KBM-7 (cell line): ENCODE data around the gene RPL27A.

Experiments
- DNase-seq: peaks from one replicate; pipeline ENCODE4 v3.0.0-alpha.2; 2015
- in situ Hi-C: fragments of 300-500 bp; cut with MboI; formaldehyde crosslinking; loops from 2 replicates; pipeline ENCODE4 v1.14.3; 2020; ENCODE audit warnings: low sequenced_read_pairs, low pct_unique_long_range_greater_than_20kb, mixed read lengths

The RPL27A gene

DNA sequence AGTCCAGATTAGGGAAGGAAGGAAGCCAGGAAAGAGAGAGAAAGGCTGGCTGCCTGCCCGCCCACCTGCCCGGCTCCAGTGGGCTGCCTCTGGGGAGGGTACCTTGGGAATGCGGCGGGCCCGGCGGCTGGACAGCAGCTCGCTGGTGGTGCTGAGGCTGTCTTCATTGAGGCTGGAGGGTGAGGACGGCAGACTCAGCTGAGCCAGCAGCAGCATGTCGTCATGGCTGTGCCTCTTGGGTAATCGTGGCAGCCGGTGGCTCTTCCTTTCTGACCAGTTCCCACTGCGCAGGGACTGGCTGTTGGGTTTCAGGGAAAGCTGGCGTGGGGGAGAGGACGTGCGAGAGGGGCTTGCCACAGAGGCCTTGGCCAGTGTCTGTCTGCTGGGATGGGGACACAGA is 32.9 kb downstream of the RPL27A start:
- in situ Hi-C loops: no loop called here

DNA sequence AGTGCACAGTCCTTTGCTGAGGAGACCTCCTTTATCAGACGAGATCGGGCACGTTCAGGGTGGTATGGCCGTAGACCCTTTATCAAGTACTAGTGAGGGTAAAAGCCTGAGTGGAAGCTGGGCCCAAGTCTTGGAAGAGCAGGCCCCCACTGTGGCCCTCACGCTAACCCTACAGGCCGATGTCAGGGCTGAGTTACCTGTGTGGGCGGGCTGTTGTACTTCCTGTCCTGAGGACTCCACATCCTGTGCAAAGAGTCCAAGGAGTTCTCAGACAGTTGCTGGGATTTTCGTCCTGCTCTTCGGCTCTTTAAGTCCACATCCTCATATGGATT is 34.9 kb downstream of the RPL27A start:
- in situ Hi-C loops: no loop called here
- DNase-seq: no peak

More for the DNA sequence above, 32.9 kb downstream of the RPL27A start:
- no peak for DNase-seq

DNA sequence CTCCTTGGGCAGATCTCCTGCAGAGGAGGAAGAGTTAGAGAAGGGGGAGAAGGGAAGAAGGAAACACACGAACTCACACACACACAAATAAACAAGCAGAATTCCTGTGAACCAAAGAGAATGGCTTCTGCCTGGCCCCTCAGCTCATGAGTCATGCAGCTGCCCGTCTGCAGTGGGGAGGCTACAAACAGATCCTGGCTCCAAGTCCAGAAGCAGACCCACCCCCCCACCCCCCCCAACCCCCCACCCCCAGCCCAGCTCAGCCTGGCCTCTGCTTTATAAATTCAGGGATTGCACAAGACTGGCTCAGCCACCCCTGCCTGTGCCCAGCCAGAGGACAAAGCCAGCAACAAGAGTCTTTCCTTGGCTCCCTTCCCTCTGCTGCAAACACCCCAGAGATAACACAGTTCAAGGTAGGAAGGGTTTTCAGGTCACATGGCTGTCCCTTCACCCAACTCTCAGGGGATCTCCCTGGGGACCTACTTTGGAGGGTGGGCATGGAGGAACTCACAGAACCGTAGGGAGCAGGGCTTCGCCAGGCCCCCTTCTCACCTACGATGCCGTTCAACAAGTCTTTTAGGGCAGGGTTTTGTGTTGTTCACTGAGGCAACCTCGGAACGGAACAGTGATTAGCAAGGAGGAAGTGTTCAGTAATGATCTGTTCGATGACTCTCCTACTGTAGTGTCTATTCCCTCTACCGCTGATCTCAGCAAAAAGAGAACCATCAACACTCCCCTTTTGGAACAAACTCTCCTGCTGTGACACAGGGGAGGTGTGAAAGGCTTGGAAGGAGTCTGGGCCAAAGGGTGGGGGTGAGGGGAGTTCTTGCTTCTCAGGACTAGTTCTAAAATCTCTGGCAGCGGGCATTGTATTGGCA is 35.5 kb downstream of the RPL27A start:
- in situ Hi-C loops: no loop called here
- no peak for DNase-seq

DNA sequence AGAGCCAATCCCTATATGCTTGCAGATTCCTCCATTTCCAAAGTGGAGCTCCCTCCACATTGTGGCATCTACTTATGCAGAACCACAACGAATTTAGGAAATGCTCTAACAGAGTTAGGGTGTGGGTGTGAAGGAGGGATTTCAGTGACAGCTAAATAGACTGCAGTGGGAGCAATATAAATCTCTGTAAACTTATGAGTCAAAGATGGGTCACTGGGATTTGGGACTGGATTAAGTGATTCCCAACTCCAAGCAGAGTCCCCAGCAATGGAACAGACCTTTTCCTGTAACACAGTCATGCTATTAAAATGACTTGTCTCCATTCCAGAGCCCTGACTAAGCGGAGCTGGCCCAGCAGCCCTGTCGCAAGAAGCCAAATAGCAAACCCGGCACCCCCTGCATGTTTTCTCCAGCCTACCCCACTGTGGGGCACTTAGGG is 36.6 kb downstream of the RPL27A start:
- in situ Hi-C loops: no loop called here
- no peak for DNase-seq

DNA sequence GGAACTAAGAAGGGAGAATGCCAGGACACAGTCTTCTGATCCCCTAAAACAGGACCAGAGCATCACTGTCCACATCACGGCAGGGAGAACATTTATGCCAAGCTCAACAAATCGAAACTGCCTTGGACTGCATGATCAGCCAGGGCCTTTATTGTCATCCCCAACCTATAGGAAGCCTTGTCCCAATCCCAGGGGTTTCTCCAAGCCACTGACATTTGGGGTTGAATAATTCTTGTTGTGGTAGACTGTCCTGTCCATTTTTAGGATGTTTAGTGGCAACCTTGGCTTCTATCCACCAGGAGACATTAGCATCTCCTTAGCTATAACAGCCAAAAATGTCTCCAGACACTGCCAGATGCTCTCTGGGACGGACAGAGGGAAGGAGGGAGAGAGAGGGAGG is 37.1 kb downstream of the RPL27A start:
- in situ Hi-C loops: no loop called here
- DNase-seq: no peak

DNA sequence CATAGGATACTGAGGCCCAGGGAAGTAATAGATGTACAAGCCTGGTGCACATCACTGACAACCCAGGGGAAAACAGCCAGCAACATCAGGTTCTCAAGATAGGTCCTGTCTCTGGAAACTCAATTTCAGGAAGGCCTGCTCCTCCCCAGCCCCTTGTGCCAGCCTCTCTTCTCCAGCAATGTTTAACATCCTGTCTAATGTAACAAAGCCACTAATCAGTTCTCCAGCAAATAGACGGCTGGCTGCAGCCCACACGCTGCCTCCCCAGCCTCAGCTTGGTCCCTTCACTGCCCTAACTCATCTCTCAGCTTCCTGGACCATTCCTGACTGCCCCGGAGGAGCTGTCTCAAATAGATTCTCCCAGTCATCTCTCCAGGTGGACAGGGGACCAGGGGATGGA is 37.8 kb downstream of the RPL27A start:
- DNase-seq: no peak
- in situ Hi-C loops: no loop called here

DNA sequence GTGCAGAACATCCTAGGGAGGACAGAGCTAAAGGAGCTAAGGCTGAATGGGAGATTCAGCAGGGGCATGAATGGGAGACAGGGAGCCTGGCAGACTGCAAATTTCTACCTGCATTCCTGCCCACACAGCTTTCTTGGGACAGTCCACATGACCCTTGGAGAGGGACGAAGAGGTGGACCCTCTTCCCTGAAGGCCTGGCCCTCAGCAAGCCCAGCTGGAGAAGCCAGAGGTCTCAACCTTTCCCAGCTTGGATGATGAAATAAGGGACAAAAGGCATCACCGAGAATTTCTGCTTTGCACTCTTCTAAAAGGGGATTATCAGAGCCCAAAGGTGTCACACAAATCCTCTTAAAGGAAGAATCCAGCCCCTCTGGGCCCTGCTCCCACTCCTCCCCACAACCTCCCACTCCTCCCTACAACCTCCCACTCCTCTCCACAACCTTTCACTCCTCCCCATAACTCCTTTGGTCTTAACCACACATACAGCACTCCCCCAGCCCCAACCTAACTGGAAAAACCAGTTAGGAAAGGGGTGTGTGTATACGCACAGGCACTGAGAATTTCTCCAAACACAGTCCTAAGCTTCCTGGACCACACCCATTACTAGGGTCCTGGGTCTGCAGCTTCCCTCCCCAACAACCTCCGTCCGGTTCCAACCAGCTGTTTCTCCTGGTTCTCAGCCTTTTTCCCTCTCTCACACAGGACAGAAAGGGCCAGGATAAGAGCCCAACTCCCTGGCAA is 38.4 kb downstream of the RPL27A start:
- no peak for DNase-seq

DNA sequence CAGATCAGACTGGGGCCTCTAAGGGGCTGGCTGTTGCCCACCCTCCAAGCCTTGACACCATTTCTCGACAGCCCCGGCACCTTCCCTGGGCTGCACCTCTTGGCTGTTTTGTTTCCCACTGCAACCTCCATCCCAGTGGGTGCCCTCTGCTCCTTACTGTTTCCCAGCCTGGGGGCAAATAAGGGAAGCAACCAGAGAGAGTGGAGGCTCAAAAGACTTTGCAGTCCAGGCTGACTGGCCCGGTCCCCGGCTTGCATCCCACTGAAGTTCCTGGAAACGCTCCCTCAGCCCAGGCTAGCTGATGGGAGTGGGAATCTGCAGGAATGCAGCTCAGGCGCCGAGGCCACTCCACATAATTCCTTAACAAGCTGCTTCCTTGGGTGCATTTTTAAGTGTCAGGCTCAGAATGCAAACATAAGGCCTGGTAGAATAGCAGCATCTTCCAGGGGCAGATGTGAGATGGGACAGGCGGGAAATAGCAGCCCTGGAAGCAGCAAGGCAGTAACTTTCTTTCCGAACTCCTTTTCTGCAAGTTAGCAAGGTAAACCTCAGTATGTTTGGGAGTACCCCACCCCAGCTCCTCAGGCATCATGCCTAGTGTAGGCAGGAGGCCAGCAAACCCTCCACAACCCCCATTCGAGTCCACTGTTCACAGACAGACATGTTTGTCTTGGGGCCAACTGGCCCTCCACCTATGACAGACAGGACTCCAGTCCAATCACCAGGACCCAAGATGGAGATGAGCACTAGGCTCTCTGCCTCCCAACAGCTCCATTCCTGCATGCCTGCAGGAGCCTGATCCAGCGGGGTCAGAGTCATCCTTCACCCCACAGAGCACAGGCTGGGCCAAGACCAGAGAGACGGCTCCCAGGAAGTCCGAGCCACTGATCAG is 39.3 kb downstream of the RPL27A start:
- in situ Hi-C loops: no loop called here

More for the DNA sequence above, 38.4 kb downstream of the RPL27A start:
- in situ Hi-C loops: no loop called here

DNA sequence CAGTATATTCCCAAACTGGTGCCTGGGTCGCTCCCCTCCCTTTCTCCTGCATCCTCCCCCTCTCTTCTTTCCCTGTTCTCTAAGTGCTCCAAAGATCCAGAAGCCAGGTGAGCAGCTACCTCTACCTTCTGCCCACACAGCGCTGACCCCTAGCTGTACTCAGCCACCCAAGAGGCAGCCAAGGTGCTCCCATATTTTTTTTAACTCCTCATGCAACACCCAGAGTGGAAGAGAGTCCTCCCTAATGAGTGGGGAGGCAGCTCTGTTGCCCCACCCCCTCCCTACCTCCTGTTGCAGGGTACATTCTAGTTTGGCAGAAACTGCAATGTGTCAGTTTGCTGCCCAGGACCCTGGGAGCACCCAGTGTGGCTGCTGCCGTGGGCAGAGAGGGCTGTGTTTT is 40.2 kb downstream of the RPL27A start:
- in situ Hi-C loops: no loop called here
- DNase-seq: no peak

More for the DNA sequence above, 39.3 kb downstream of the RPL27A start:
- DNase-seq: no peak

DNA sequence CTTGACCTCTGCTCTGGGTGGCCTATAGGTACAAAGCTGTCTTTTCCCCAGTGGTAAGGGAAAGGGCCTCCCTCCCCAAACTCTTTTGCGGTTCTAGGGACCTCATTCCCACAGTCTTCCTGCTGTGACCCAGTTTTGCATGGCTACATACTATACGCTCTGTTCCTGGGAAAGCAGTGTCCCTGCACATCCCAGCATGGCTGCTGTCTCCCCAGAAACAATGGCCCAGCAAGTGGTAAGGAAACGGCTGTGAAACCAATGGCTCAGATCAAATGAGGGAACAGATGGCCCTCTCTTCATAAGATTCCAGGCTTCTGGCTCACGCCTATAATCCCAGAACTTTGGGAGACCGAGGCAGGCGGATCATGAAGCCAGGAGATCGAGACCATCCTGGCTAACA is 41.1 kb downstream of the RPL27A start:
- in situ Hi-C loops: no loop called here
- no peak for DNase-seq

DNA sequence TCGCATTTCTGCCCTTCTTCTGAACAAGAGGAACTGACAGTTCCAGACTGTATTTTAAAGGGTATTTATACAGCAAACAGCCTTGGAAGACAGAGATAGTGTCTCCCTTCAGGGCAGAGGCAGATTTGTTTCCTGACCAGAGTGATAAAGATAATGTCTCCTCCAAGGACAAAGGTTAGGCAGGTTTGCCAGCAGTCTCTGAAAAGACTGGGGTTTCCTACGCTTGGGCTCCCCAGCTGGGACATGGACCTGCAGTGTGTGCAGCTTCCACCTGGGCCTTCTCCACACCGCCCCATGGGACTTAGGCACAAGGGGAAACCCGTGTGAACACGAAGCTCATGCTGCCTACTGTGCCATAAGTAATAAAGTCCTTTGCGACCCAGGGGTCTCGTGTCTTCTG is 42.1 kb downstream of the RPL27A start:
- in situ Hi-C loops: no loop called here
- DNase-seq: no peak

DNA sequence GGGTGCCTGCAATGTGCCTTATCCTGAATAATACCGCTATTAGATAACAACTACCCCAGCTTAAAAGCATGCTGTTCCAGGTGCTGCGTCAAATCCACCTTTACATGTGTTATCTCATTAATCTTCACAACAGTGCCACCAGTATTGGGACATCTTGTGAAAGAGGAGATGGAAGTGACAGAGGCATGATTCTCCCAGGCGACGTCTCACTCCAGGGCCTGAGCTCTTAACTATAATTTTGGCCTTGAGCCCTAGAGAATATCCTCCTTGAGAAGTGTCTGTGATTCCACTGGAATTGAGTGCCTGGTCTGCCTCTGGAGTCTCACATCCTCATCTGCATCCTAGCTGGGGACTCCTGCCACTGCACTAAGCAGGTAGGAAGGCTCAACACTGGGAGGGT is 43.8 kb downstream of the RPL27A start:
- DNase-seq: no peak
- in situ Hi-C loops: no loop called here

DNA sequence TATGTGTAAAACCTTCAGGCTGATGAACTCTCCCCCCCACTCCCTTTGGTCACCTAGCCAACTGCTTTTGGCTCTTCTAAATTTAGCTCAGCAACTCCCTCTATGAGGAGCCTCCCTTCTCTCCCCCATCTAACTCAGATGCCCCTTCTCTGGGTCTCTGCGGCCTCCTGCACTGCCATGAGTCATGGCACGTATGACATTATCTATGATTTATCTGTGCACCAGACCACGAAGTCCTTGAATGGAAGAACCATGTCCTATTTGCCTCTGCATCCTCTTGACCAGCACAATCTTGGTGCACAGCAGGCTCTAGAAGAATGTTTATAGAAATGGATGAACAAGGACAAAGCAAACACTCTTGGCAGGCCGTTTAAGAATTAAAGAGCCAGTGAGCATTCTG is 46.0 kb downstream of the RPL27A start:
- DNase-seq: no peak
- in situ Hi-C loops: no loop called here

DNA sequence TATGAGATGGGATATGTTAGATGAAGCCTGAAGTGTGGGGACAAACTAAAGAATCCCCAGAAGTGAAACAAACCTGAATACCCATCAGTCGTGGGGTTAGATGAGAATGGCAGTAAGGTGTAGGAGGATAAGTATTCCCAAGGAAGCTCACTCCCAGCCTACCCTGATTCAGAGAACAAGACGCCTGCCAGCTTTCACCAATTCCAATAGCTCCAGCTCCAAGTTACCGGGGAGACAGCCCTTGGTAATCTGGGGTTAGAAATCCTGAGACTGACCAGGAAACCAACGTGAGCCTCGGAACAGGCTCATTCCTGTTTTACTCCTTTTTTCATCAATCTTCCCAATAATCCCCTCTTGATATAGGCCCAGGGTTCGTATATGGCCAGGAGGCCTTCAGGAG is 46.5 kb downstream of the RPL27A start:
- DNase-seq: no peak
- in situ Hi-C loops: no loop called here

DNA sequence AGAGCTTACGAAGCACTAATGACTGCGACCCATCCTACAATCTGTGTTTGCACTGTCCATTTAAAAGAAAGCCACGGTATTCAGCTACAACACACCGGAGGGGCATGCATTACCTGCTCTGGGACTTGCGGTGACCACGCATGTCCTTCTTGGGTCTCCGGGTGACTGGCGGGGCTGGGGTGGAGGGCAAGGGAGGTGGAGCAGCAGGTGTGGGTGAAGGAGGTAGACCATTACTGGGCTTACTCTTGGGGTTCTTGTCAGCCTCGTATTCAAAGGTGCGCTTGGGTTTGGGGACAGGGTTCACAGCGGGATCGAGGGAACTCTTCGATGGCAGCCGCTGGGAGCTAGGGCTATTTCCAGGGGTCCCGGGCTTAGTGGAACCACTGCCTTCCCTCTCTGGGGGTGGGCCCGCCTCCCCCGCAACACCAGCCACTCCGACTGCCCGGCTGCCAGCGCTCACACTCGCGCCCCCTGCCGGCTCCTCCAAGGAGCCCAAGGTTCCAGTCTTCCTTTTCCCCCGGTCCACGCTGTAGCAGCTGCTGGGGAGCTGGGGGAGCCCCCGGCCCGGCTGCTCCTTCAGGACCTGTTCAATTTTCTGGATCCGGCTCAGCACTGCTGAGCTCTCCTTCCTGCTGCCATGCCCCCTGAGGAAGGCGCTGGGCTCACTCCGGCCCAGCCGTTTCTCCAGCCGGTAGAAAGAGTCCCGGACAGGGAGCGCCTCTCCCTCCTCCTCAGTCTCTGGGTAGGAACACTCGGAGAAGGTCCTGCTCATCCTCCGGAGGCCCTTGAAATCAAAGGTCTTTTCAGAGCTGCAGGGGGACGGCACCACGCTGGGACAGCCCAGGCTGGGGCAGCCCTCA is 47.5 kb downstream of the RPL27A start:
- in situ Hi-C loops: no loop called here
- no peak for DNase-seq

DNA sequence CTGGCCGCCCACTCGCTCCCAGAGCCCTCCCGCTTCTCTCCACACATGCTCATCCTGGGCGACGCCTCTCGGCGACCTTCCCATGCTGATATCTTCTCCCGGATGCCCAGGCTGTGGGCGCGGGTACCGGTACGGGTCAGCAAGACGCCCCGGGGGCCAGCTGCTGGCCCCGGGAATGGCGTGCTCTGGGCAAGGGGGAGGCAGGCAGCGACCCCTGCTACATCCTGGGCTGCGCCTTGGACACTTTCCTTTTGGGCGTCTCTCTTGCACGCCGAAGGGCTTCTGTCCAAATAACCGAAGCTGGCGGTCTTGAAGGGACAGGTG is 48.1 kb downstream of the RPL27A start:
- in situ Hi-C loops: no loop called here
- no peak for DNase-seq

DNA sequence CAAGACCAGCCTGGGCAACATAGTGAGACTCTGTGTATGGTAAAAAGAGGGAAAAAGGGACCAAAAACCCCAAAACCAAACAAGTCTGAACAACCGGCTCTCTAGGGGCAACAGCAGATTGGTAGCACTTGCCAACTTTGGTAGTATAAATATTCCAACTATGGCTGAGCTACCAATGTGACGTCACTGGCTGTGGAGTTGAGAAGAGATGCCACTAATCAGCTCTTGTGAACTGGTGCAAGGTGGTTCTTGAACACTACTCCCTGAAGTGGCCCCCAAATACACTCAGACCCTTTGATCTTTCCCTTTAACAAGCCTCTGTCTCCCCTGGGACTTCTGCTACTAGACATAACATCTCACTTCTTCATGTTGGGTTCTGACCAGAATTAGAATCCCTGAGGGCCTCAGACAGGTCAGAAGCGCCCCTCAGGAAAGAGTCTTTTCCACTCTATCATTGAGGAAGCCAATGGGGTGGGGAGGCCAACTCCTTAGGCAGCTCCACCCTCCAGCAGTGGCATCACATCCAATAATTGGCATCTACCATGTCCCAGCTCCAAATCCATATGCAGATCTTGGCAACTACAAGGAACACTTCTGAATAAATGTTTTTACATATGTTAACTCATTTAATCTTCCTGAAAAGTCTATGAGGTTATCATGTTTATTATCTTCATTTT is 49.2 kb downstream of the RPL27A start:
- in situ Hi-C loops: no loop called here
- DNase-seq: no peak

DNA sequence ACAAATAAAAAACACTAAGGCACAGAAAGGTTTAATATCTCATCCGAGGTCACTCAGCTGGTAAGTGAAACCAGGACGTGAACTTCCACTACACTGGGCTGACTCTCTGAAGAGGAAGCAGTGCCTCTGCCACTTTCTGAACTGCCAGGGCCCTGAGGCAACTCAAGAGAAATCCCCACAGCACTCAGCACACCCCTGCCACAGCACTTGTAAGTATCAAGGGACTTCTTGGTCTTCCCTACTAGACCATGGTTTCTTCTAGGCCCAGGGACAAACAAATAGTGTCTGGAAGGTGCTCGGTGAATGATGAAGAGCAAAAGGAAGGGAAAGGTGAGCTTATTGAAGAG is 49.7 kb downstream of the RPL27A start:
- in situ Hi-C loops: no loop called here
- DNase-seq: no peak
